Measurements from ENCODE around the gene ZNF350.
"Not testable (repeated sequence)": the region's sequence is repeated elsewhere in the genome, so short reads cannot be mapped to it uniquely, and the experiment has no call there.

Gene ZNF350

GRCh38 chr19:51980116-51980736, 6.4 kb downstream of the ZNF350 start:
- H3K27ac ChIP-seq, result no peak overlapping the region; the same call in 1 of the 2 replicates
- no peak for TF ChIP-seq CTCF (IDR thresholded peaks at IDR 0.05)
- TF ChIP-seq ZFX (IDR thresholded peaks at IDR 0.05; ENCODE audit: borderline replicate concordance), result no peak

- TF ChIP-seq ZFX (IDR thresholded peaks at IDR 0.05; ENCODE audit: borderline replicate concordance), result no peak
- TF ChIP-seq CTCF (IDR thresholded peaks at IDR 0.05), result no peak
- no peak overlapping the region for H3K27ac ChIP-seq
Observed at GRCh38 chr19:51978882-51979281, 7.8 kb downstream of the ZNF350 start.

GRCh38 chr19:51977346-51977745, 9.3 kb downstream of the ZNF350 start:
- TF ChIP-seq ZFX (IDR thresholded peaks at IDR 0.05; ENCODE audit: borderline replicate concordance) (no peak), CTCF (IDR thresholded peaks at IDR 0.05) (no peak)
- H3K27ac ChIP-seq, result no peak overlapping the region

GRCh38 chr19:51976852-51977251, 9.8 kb downstream of the ZNF350 start:
- no peak overlapping the region for H3K27ac ChIP-seq
- TF ChIP-seq ZFX (IDR thresholded peaks at IDR 0.05; ENCODE audit: borderline replicate concordance) (no peak), CTCF (IDR thresholded peaks at IDR 0.05) (no peak)

- not testable (repeated sequence) for H3K27ac ChIP-seq
Observed at GRCh38 chr19:51975787-51976186, 10.9 kb downstream of the ZNF350 start.

GRCh38 chr19:51971624-51972023, 15.0 kb downstream of the ZNF350 start:
- H3K27ac ChIP-seq, result no peak overlapping the region
- TF ChIP-seq CTCF (IDR thresholded peaks at IDR 0.05) (no peak), ZFX (IDR thresholded peaks at IDR 0.05; ENCODE audit: borderline replicate concordance) (no peak)

- no peak overlapping the region for H3K27ac ChIP-seq
- TF ChIP-seq ZFX (IDR thresholded peaks at IDR 0.05; ENCODE audit: borderline replicate concordance) (no peak), CTCF (IDR thresholded peaks at IDR 0.05) (no peak)
Observed at GRCh38 chr19:51970718-51971117, 15.9 kb downstream of the ZNF350 start.

- TF ChIP-seq ZFX (IDR thresholded peaks at IDR 0.05; ENCODE audit: borderline replicate concordance) (no peak), CTCF (IDR thresholded peaks at IDR 0.05) (no peak)
- H3K27ac ChIP-seq, result no peak overlapping the region
Observed at GRCh38 chr19:51965583-51965982, 21.1 kb downstream of the ZNF350 start.

- peak overlapping the region; percentile 41 for H3K27ac ChIP-seq
Observed at GRCh38 chr19:51960621-51961233, 25.9 kb downstream of the ZNF350 start.

Data from 22Rv1 (cell line).